ENCODE results near the gene ZNF254.

DNA sequence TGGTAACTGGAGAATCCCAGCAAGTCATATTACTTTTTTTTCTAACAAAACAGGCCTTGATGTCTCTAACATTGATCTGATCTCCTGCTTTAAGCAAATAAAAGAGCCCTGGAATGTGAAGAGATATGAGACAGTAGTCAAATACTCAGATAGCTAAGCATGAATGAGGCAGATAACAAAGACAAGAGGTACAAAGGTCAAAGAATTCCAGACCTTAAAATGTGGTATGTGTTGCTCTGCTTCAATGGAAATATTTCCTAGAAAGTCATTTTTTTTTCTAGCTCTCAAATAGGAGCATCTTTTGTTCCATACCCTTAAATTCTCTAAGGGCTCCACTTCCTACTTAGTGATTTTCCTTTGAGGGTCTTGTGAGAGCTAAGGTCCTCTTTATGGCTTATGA, 54.6 kb downstream of the ZNF254 start:
- TF ChIP-seq, protein P1, sequence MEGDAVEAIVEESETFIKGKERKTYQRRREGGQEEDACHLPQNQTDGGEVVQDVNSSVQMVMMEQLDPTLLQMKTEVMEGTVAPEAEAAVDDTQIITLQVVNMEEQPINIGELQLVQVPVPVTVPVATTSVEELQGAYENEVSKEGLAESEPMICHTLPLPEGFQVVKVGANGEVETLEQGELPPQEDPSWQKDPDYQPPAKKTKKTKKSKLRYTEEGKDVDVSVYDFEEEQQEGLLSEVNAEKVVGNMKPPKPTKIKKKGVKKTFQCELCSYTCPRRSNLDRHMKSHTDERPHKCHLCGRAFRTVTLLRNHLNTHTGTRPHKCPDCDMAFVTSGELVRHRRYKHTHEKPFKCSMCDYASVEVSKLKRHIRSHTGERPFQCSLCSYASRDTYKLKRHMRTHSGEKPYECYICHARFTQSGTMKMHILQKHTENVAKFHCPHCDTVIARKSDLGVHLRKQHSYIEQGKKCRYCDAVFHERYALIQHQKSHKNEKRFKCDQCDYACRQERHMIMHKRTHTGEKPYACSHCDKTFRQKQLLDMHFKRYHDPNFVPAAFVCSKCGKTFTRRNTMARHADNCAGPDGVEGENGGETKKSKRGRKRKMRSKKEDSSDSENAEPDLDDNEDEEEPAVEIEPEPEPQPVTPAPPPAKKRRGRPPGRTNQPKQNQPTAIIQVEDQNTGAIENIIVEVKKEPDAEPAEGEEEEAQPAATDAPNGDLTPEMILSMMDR (IDR thresholded peaks at IDR 0.05): no peak
- TF ChIP-seq POLR2A (IDR thresholded peaks at IDR 0.05) (no peak), POLR2AphosphoS5 (IDR thresholded peaks at IDR 0.05; ENCODE audit: insufficient read depth in 1 of 2, low read depth in 1 of 2) (no peak)

Data from vagina (tissue), 2 donors.